GM10266 (cell line): ENCODE results near the gene DCUN1D3.

Experiments used
- DNase-seq: peaks from one replicate; pipeline ENCODE4 v3.0.0; 2012; ENCODE audit errors: extremely low spot score
- CTCF ChIP-seq: IDR thresholded peaks from 2 replicates; pipeline ENCODE4 v1.5.1; 2012; ENCODE audit warnings: mild to moderate bottlenecking, low read depth; ENCODE audit not compliant: control insufficient read depth, insufficient read depth; ENCODE audit errors: missing control alignments

Gene DCUN1D3

GRCh38 chr16:20853981-20854620 lies 46.1 kb downstream of the DCUN1D3 start:
- no peak for DNase-seq
- no peak for TF ChIP-seq CTCF

GRCh38 chr16:20853143-20853542 lies 47.0 kb downstream of the DCUN1D3 start:
- no peak for DNase-seq
- TF ChIP-seq CTCF: no peak

GRCh38 chr16:20851601-20852000 lies 48.6 kb downstream of the DCUN1D3 start:
- DNase-seq: no peak
- no peak for TF ChIP-seq CTCF

- DNase-seq: no peak
- TF ChIP-seq CTCF: no peak
These were observed 49.2 kb downstream of the DCUN1D3 start for GRCh38 chr16:20850981-20851380.

- peak; percentile 27 for DNase-seq
These were observed 50.4 kb downstream of the DCUN1D3 start for GRCh38 chr16:20849589-20850390.

GRCh38 chr16:20847550-20847949 lies 52.6 kb downstream of the DCUN1D3 start:
- TF ChIP-seq CTCF: no peak
- no peak for DNase-seq

More at GRCh38 chr16:20849589-20850390, 50.4 kb downstream of the DCUN1D3 start:
- TF ChIP-seq CTCF: peak; percentile 98

- TF ChIP-seq CTCF: no peak
- no peak for DNase-seq
These were observed 53.6 kb downstream of the DCUN1D3 start for GRCh38 chr16:20846551-20846950.
